ENCODE results near the gene GNAI2.
A peak's percentile ranks its signal among the peaks of the same experiment; 100 is the strongest.

The GNAI2 gene

DNA sequence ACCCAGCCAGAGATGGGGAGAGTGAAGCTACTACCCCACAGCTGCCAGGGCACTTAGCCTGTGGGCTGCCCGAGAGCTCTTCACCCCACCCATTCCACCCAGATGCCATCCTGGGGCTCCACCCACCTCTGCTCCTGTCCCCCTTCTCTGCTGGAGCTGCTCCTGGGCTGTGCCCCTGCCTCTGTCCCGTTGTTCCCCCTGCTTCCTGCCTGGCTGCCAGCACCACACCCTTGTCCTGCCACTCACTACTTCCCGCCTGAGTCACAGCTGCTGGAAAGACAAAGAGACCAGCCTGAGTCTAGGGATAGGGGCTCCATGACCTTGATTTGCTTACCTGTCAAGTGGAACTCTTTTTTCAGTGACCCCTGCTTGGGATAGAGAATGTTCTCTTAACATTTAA, 12.4 kb downstream of the GNAI2 start:
- no peak overlapping the region for H3K4me3 ChIP-seq (ENCODE audit: control insufficient read depth, low read depth, low read length)
- TF ChIP-seq CTCF (IDR thresholded peaks at IDR 0.05; ENCODE audit: control insufficient read depth, insufficient read depth, low read depth, low read length, missing control alignments), result no peak
- no peak for DNase-seq (ENCODE audit: low read depth)

DNA sequence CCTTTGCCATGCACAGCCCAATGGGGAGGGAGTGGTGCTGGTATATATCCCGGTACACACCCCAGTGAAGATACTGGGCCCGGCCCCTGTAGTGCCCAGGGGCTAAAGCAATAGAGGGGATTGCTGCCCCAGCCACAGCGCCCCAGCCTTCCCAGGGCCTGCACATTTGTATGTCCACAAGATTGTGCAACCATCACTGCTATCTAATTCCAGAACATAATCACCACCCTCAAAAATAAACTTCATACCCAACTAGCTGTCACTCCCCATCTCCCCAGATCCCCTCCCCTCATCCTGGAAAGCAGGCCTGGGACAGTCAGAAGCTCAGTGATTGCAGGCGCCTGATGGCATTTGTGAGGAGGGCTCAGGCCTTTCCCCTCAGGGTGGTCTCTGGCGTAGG, 13.5 kb downstream of the GNAI2 start:
- no peak for TF ChIP-seq CTCF (IDR thresholded peaks at IDR 0.05; ENCODE audit: control insufficient read depth, insufficient read depth, low read depth, low read length, missing control alignments)
- H3K4me3 ChIP-seq (ENCODE audit: control insufficient read depth, low read depth, low read length), result no peak overlapping the region
- no peak for DNase-seq (ENCODE audit: low read depth)

- no peak for TF ChIP-seq CTCF (IDR thresholded peaks at IDR 0.05; ENCODE audit: control insufficient read depth, insufficient read depth, low read depth, low read length, missing control alignments)
- no peak for DNase-seq (ENCODE audit: low read depth)
- H3K4me3 ChIP-seq (ENCODE audit: control insufficient read depth, low read depth, low read length), result no peak overlapping the region
Measured at GRCh38 chr3:50250514-50250913, 14.5 kb downstream of the GNAI2 start.

- no peak overlapping the region for H3K4me3 ChIP-seq (ENCODE audit: control insufficient read depth, low read depth, low read length)
- TF ChIP-seq CTCF (IDR thresholded peaks at IDR 0.05; ENCODE audit: control insufficient read depth, insufficient read depth, low read depth, low read length, missing control alignments), result no peak
- DNase-seq (ENCODE audit: low read depth), result peak; percentile 67
Measured at GRCh38 chr3:50251220-50251619, 15.2 kb downstream of the GNAI2 start.

GRCh38 chr3:50254577-50255250, 18.7 kb downstream of the GNAI2 start:
- TF ChIP-seq CTCF (IDR thresholded peaks at IDR 0.05; ENCODE audit: control insufficient read depth, insufficient read depth, low read depth, low read length, missing control alignments), result no peak
- DNase-seq (ENCODE audit: low read depth), result no peak

GRCh38 chr3:50255251-50255615, 19.2 kb downstream of the GNAI2 start:
- TF ChIP-seq CTCF (IDR thresholded peaks at IDR 0.05; ENCODE audit: control insufficient read depth, insufficient read depth, low read depth, low read length, missing control alignments), result no peak
- no peak overlapping the region for H3K4me3 ChIP-seq (ENCODE audit: control insufficient read depth, low read depth, low read length)
- no peak for DNase-seq (ENCODE audit: low read depth)

More at GRCh38 chr3:50254577-50255250, 18.7 kb downstream of the GNAI2 start:
- no peak overlapping the region for H3K4me3 ChIP-seq (ENCODE audit: control insufficient read depth, low read depth, low read length)
